GM19463 (cell line): ENCODE measurements around the gene SLC26A3.

Experiments
- ATAC-seq: cut with Tn5 transposase; IDR thresholded peaks from one replicate; pipeline ENCODE4 v1.9.1; 2021; ENCODE audit warnings: mild to moderate bottlenecking, moderate library complexity; ENCODE audit not compliant: unreplicated experiment

Gene SLC26A3

DNA sequence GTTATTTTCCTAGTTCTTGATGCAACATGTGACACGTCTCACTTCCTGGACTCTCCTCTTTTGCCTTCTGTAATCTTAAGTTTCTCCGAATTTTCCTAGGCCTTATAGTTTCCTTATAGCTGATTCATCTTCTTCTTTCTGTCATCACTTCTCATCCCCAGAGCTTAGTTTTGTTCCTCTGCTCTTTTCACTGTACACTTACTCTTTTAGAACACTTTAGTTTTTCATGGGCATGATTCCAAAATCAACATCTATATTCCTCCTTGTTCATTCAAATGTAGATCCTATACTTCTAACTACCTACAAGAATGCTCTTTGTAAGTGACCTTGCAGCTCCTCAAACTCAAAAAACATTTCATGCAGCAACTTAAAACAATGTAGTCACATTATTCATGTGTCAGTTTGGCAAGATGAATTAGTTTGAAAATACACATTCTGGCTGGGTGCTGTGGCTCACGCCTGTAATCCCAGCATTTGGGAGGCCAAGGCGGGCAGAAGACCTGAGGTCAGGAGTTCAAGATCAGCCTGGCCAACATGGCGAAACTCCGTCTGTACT is 13.1 kb upstream of the SLC26A3 start:
- ATAC-seq, result no peak

- no peak for ATAC-seq
Measured at GRCh38 chr7:107815254-107815882, 12.3 kb upstream of the SLC26A3 start.

GRCh38 chr7:107813524-107813923 is 10.5 kb upstream of the SLC26A3 start:
- no peak for ATAC-seq

- no peak for ATAC-seq
Measured at GRCh38 chr7:107811934-107812333, 8.9 kb upstream of the SLC26A3 start.

GRCh38 chr7:107810626-107811025 is 7.6 kb upstream of the SLC26A3 start:
- no peak for ATAC-seq

DNA sequence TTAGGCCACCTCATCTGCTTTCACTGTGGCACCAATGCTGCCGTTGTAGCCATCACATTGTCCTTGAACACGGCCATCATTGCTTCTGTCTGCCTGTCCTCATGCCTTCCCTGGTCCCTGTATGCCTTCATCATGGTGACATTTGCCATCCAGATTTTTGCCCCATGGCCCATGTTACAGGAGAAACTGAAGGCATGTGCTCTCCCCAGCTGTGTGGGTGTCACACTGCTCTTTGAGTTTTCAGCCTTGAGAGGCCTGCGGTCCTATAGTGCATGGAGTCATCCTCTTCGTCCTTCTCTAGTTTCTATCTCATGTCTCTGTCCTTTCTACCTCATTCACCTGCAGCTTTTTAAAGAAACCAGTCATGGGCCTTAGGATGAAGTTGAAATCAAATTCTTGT is 6.2 kb upstream of the SLC26A3 start:
- no peak for ATAC-seq

DNA sequence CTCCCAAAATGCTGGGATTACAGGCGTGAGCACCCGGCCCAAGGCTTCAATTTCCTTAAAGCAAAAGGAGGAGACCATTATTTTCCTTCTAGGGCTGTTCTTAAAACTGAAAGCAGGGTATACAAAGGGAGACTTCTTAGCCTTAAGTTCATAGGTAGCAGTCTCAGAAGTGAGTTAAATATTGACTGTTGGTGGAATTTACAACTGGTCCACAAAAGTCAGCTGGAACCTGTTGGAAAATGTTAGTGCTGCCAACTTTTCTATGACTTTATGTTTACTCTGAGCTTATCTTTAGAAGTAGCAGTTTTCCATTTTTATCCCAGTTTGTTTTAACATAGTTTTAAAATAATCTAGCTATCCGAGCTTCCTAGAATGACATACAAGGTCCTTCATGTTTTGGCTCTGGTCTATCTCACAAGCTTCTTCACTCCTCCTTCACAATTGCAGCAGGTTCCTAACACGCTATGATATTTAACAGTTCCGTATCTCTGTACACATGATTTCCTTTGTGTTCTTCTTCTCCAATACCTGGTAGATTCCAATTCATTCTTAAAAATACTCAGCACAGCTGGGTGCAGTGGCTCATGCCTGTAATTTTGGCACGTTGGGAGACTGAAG is 3.3 kb downstream of the SLC26A3 start:
- ATAC-seq, result no peak

DNA sequence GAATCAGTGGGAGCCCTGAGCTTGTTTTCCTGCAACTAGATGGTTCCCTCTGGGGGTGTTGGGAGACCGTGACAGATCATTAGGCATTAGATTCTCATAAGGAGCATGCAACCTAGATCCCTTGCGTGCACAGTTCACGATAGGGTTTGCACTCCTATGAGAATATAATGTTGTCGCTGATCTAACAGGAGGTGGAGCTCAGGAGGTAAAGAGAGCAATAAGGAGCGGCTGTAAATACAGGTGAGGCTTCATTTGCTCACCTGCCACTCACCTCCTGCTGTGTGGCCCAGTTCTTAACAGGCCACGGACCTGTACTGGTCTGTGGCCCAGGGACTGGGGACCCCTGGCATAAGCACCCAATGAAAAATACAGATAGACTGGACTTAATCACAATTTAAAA is 10.7 kb downstream of the SLC26A3 start:
- ATAC-seq, result no peak

- no peak for ATAC-seq
Measured at GRCh38 chr7:107789647-107790046, 13.4 kb downstream of the SLC26A3 start.

- ATAC-seq, result no peak
Measured at GRCh38 chr7:107788662-107789061, 14.4 kb downstream of the SLC26A3 start.

DNA sequence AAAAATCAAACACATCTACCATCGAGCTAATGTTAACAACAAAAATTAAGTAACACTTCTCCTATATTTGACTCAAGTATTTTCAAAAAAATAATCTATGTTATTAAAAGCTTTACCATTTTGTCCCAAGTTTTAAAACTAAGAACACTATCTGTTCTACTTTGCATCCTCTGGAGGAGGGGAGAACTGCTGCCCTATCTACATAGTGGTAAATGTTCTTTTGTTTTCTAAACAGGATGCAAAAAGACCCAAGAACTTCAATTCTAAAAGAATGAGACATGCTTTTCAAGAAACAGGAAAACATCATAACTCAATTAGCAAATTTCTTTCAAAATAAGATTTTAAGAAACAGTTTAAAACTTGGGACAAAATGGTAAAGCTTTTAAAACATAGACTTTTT is 14.8 kb downstream of the SLC26A3 start:
- ATAC-seq, result no peak

GRCh38 chr7:107785926-107786325 is 17.1 kb downstream of the SLC26A3 start:
- ATAC-seq, result no peak

DNA sequence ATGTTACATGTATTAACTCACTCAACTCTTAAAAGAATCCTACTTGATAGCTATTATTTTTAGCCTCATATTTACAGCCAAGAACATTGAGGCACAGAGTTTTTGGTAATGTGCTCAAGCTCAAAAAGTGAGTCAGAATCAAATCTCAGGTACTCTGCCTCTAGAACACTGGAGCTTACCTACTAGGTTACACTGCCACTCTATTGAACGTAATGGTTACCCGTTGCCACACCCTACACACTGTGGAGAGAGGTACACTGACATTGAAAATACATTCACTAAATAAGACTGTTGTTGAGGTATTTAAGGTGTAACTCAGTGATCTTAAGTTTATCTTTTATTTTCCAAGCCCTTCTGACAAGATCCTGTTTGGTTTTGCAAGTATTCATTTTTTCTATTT is 17.9 kb downstream of the SLC26A3 start:
- ATAC-seq, result no peak

DNA sequence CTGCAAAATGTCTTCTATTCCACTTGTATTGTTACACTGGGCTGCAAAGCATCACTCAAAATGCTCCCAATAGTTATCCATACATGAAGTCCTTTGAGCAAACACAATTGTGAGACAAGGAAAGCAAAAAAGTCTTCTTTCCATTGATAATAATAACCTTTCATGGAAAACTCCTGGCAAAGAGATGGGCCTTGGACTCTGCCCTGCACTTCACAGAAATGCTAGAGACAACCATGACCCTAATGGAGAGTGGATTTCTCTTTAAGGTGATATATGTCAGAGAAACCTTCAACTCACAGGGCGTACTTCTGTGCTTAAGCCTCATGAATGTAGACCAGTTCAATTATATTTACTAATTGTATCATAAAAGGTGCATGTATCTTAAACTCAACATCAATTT is 19.4 kb downstream of the SLC26A3 start:
- ATAC-seq, result no peak

DNA sequence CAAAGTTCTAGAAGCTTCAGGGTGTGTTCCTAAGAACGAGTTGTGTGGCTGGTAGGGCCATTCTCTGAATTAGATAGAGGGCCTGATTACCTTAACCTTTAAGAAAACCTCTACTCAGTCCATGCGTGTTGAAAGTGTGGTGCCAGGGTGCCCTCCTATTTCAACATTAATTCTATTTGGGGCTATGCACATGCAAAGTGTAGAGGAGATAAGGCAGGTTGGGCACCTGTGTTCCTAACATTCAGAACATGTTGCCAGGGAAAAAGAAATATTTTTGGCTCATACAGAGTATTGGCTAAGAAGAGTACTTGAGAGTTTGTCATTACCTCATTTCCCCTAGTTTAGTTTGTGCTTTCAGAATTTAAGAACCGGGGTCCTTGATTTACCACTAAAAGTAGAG is 20.6 kb downstream of the SLC26A3 start:
- no peak for ATAC-seq

- no peak for ATAC-seq
Measured at GRCh38 chr7:107779647-107780099, 23.4 kb downstream of the SLC26A3 start.

GRCh38 chr7:107778283-107778682 is 24.7 kb downstream of the SLC26A3 start:
- ATAC-seq, result no peak

DNA sequence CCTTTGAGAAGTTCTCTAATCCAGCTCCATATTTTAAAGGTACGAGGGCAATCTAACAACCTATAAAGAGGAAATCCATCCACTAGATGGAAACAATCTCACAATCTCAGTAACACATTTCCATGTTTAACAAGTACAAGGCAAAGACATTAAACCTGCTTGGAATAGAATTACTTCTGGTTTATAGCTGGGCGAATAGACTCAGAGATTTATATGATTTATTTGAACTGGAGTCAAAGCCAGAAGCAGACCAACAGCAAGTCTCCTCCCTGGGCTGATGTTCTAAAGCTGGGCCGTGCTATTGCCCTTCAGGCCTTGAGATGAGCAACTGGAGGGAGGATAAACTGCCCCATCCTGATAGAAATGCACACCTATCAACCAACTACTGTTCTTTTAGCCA is 25.3 kb downstream of the SLC26A3 start:
- ATAC-seq, result no peak

GRCh38 chr7:107773027-107773426 is 30.0 kb downstream of the SLC26A3 start:
- ATAC-seq, result no peak

DNA sequence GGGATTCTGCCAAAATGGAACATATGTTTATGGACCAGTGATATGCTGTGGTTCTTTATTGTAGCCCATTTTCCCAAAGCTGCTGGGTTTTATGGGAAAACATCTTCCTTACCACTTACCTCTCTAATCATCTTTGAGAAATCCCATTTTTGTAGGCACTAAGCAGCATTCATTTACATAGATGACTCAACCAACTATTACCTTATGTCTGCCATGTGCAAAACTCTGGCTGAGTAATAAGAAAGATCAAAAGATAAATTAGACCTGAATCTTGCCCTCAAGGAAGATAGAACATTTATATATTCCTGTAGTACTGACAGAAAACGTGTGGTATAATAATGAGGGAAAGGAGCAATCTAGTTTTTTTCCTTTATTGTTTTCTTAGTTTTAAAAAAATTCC is 34.8 kb downstream of the SLC26A3 start:
- no peak for ATAC-seq

DNA sequence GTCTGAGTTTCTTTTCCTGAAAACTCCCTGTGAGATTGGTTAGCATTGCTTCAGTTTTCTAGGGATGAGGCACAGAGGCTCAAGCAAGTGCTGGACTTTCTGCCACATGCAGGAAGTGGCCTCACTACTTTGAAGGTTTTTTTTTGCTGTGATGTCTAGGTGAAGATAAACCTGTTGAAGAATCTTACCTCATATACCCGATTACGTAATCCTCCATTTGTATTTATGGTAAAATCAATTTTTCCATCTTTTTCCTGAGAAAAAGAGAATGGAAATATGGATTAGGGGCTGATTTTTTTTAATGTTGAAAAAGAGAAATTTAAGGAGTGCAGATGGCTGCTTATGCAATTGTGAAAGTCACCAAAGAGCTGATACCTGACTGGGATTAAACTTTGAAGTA is 35.6 kb downstream of the SLC26A3 start:
- no peak for ATAC-seq

GRCh38 chr7:107758667-107759066 is 44.4 kb downstream of the SLC26A3 start:
- ATAC-seq, result no peak

- ATAC-seq, result no peak
Measured at GRCh38 chr7:107754642-107755041, 48.4 kb downstream of the SLC26A3 start.
